NCI-H1436 treated with DMSO at 0.1 percent for 48 hours (cell line): ENCODE results near the gene PELI2.
"Not testable (repeated sequence)": the region's sequence is repeated elsewhere in the genome, so short reads cannot be mapped to it uniquely, and the experiment has no call there.

Experiments
- DNase-seq: peaks from one replicate; lab custom pipeline; 2025; lab: John Stamatoyannopoulos, UW

Gene PELI2

DNA sequence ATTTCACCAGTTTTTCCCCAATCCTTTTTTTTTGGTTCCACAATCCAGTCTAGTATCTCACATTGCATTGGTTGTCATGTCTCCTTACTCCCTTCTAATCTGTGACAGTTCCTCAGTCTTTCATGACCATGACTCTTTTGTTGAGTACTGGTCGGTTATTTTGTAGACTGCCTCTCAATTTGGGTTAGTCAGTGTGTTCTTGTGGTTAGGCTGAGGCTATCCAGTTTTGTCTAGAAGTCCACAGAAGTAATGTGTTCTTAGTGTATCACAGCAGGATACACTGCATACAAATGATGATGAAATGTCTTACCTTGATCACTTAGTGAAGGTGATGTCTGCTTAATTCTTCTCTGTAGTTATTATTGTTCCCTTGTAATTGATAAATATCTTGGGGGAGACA lies 24.8 kb downstream of the PELI2 start:
- no peak for DNase-seq

DNA sequence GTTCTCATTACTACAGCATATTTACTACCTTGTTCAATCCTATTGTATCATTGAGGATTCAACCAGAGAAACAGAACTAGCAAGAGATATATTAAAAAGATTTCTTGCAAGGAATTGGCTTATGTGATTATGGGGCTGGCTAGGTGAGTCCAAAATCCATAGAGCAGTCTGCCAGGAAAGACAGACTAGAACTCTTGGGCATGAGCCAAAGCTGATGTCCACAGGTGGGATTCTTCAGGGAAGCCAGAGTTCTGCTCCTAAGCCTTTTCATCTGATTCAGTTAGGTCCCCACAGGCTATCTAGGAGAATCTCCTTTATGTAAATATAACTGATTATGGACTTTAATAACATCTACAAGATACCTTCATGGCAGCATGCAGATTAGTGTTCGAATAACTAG lies 26.0 kb downstream of the PELI2 start:
- DNase-seq = no peak

DNA sequence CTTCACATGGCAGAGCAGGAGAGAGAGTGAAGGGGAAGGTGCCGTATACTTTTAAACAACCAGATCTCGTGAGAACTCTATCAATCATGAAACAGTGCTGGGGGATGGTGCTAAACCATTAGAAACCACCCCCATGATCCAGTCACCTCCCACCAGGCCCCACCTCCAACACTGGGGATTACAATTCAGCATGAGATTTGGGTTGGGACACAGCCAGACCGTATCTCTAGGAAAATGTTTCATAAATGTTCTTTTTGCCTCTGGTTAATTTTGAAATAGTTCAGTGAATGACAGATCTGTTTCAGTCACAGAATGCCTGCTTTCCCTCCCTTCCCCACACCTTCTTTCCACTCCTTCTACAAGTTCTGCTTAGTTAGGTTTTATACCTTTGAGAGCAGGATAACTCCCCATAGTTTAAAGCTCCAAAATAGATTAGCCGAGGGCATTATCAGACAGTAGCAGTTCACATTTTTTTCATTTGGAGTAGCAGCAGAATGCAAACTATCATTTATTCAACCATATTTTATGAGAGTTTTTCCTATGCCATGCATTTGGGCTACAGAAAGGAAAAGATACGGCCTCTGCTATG lies 27.1 kb downstream of the PELI2 start:
- no peak for DNase-seq

DNA sequence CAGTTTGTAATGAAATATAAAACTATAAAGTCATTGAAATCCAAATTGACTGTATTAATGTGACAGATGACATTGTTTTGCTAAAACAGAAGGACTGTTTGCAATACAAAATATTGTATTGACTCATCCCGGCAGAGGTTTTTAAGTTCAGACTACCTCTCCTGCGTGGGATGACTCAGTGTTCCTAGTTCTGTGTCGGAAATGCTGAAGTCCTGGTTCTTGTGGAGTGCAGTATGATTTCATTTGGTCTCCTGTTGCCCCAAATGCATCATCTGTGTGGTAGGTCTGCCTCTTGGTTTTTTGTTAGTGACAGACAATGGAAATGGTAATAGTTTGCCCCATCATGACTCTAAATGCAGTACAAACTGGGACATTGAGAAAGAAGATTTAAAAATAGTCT lies 27.8 kb downstream of the PELI2 start:
- no peak for DNase-seq

DNA sequence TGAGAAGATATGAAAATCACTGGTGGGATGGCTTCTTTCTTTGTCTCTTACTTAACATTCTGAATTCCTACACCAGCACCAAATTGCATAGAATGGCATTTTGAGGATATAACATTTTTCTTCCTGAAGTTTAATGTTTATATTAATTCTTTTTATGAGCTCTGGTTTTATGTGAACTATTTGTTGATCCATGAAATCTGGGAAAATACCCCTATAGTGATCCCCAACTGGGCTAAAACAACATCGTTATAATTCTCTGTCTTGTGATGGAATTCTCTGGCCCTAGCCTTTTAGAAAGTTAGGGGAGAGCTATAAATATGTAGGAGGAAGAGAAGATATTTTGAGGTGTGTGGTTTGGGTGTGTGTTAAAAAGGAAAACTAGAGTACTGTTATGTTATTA lies 29.2 kb downstream of the PELI2 start:
- no peak for DNase-seq

DNA sequence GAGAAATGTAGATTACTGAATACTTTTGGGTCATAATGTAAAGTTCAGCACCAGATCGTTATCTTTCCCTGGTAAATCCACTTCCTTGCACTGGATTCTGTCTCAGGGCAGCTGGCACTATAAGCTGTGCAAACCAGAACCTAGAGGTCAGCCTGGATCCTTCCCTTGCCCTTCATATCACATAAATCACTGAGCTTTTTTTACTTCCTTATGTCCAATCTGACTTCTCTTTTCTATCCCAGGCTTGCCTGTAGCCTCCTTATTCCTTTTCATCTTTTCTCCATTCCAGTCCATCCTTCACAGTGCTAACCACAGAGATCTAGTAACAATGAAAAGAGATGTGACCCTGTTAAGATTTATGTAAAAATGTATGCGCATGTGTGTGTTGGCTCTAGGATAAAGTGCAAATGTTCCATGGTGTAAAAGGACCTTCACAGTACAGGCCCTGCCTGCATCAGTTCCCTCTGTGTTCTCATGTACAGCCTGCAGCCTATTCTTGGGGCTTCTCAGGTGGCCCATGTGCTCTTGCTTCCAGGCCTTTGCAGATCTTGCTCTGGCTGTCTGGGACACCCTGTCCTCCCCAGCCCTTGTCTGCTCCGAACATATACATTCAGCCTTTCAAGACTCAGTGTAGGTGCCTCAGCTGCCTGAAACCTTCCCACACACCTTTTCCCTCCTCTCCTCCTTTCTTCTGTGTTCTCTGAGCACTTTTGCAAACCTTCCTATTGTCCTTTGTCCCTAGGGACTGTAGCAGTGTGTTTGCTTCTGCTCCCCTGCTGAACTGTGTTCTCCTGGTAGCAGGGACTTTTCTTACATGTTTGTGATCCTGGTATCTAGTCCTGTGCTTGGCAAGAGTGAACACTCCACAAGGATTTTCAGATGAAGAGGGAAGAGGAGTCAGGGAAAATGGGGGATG lies 30.0 kb downstream of the PELI2 start:
- DNase-seq = no peak

DNA sequence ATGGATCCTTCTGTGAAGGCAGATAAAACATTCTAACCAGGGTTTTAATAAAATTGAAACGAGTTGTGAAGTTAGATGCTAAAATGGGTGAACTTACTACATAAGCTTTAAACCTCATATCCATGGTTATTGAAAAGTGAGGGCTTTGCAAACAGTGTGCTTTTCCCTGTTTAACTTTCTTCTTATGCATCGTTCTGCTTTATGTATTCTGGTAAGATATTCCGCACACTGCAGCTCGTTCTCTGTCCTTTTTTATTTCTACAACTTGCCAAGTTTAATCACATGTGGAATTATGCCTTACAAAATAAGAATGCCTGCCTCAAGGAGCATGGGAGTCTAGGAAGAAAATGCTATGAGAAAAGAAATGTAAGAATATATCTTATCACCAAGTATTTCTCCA lies 30.9 kb downstream of the PELI2 start:
- no peak for DNase-seq

DNA sequence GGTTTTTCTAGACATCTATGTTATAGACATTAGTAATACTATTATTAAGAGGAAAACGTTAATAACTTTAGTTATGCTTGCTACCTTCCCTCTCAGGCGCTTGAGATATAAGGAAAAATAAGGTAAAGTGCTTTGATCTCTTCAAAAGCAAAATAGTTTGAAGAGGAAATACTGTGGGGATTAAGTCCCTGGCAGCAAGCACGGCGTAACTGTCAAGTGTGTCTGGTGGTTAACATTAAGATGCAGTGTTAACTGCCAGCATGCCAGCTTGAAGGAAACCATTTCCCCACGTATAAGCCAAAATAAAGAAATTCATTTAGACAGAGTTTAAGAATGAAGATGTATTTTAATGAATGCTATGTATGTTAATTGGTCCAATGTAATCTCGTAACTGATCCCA lies 31.8 kb downstream of the PELI2 start:
- no peak for DNase-seq

DNA sequence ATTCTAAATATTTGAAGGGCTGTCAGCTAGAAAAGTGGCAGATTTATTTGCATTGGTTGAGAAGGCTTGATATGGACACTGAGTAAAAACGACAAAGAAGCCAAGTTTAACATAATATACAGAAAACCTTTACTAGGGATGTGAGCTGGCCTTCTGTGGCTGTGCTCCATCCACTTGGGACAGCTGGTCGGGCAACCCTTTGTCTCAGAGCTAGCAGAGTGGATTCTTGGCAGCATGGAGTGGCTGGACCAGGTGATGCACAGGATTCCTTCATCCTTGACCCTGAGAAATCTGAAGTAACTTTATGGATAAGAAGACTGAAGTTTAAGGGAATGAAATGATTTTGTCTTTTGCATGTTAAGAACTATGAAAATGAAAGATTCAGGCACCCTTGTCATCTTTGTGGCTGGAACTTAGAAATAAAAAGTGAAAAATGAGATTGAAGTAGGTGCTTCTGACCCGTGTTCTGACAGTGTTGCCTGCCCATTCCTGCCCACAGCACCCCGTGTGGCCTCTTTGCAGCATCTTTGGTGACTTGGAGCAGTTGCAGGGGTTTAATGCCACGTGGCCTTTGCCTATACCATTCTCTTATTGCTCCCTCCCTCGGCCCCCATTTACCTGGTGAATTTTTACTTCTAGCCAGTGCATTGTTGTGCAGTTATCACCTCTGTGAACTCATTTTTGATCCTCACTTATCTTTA lies 32.6 kb downstream of the PELI2 start:
- no peak for DNase-seq

DNA sequence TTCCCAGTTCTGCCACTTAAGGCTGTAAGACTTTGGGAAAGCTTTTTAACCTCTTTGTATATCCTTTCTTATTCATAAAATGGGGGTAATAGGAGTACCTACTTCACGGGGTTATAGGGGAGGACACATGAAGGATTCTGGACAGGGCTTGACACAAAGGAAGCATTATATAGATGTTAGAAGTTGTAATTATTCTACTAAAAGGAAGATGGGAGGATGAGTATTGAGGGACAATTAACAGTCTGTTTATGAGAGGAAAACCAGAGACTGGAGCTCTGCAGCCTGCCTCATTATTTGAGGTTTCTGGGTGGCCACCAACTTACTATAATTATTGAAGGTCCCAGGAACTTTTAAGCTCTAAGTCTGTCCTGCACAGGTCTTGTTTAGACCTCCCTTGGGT lies 34.0 kb downstream of the PELI2 start:
- DNase-seq = no peak

DNA sequence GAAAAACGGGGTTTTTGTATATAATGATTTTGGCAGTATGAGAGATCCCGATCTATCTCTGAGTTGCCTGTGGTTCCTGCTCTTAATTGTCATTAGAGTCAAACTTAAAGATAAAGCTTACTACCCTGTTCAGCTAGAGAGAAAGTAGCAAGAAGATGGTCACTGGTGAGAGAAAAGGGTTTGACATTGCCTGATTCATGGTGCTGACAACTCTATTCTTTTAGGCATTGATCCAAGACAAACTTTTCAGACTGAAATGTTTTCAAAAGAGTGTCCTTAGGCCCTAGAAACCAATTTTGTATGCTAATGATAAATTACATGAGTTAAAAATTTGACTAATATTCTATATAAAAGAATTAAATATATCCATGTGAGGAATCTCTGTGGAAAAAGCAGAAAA lies 35.1 kb downstream of the PELI2 start:
- no peak for DNase-seq

DNA sequence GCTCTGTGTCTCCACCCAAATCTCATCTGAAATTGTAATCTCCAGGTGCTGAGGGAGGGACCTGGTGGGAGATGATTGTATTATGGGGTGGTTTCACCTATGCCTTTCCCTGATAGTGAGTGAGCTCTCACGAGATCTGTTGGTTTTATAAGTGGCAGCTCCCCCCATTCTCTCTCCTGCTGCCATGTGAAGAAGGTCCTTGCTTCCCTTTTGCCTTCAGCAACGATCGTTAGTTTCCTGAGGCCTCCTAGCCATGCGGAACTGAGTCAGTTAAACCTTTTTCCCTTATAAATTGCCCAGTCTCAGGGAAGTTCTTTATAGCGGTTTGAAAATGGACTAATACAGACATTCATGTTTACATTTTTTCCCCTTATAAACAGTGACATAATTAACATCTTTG lies 36.1 kb downstream of the PELI2 start:
- DNase-seq = no peak

DNA sequence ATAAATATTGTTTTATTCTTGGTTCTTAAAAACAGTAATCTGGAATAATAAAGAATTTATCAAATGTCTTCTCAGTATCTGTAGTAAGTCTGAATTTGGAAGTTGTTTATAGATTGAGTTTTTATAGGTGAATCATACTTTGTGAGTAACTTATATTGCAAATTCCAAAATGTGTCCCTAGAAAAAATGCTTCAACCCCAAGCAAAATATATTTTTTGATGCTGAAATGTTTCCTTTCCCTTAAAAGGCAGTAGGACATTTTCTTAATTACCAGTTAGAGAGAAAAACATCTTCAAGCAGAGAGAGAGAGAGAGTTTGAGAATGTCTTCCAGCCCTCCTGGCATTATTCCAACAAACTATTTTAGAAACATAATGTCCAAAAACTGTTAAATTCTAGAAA lies 37.9 kb downstream of the PELI2 start:
- DNase-seq = no peak

DNA sequence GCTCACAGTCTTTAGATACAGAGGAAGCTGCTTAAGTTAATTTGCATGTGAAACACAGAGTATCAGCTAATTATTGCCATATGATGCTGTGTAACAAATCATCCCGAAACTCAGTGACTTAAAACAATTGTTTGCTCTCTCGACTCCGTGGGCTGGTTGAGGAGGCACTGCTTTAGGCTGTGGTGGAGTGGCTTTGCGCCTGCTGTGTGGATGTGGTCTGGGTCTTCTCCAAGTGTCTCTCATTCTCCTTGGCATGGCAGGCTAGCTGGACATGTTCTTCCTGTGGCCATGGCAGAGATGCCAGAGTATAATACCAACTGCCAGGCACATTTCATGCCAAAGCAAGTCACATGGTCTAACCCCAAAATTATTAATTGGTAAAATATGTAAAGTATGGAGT lies 40.9 kb downstream of the PELI2 start:
- DNase-seq = no peak

DNA sequence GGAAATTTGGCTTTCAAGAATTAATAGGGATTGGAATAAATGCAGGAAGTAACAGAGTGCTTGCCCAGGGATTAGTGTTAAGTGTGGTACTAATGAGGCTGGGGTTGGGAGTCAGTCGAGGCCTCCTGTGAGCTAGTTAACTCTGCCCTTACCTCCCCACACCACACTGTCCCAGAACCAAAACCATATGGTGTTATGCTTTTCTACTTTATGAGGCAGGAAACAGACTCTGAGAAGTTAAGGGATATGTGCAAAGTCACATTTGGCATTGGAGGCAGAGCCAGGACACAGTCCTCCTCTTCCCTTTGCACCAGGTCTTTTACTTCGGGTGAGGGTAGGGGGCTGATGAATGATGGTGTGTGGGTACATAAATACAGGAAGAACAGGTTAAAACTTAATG lies 41.9 kb downstream of the PELI2 start:
- no peak for DNase-seq

DNA sequence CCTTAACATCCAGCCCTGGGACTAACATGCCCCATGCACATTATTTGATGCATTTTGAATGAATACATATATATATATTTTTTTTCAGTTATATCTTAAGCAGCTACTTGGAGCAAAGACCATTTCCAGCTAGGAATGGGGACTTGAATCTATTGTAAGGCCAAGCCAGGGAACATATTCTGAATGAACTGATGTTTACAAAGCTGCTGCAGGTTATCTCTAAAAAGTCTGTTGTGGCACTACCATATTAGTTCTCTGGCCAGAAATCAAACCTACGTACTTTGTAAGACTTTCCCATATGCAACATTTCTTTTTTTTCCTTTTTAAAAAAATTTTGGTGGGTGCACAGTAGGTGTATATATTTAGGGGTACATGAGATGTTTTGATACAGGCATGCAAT lies 43.4 kb downstream of the PELI2 start:
- no peak for DNase-seq

DNA sequence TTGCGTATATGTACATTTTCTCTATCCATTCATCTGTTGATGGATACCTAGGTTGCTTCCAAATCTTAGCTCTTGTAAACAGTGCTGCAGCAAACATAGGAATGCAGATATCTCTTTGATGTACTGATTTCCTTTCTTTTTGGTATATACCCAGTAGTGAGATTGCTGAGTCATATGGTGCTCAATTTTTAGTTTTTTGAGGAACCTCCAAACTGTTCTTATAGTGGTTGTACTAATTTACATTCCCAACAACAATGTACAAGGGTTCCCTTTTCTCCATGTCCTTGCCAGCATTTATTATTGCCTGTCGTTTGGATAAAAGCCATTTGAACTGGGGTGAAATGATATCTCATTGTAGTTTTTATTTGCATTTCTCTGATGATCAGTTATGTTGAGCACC lies 44.3 kb downstream of the PELI2 start:
- no peak for DNase-seq

DNA sequence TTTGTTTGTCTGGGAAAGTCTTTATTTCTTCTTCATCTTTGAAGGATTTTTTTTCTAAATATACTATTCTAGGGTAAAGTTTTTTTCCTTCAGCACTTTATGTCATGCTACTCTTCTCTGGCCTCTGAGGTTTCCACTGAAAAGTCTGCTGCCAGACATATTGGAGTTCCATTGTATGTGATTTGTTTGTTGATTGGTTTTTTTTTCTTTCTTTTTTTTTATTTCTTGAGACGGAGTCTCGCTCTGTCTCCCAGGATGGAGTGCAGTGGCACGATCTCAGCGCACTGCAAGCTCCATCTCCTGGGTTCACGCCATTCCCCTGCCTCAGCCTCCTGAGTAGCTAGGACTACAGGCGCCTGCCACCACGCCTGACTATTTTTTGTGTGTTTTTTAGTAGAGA lies 48.4 kb downstream of the PELI2 start:
- not testable (repeated sequence) for DNase-seq

DNA sequence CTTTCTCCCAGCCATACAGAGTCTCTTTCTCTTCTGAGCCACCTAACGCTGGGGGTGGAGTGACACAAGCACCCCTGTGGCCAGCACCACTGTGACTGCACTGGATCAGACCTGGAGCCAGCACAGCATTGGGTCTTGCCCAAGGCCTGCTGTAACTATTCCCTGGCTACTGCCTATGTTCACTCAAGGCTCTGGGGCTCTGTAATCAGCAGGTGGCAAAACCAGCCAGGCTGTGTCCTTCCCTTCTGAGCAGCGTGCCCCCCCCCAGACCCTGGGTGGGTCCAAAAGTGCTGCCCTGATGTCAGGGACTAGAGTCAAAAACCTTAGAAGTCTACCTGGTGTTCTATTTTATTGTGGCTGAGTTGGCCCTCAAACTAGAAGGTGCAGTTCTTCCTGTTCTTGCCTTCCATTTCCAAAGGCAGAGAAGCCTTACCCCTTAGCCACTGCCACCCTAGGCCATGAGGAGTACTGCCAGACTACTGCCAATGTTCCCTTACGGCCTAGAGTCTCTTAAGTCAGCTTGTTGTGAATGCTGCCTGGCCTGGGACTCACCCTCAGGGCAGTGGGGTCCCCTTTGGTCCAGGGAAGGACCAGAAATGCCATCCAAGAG lies 49.9 kb downstream of the PELI2 start:
- DNase-seq = no peak

DNA sequence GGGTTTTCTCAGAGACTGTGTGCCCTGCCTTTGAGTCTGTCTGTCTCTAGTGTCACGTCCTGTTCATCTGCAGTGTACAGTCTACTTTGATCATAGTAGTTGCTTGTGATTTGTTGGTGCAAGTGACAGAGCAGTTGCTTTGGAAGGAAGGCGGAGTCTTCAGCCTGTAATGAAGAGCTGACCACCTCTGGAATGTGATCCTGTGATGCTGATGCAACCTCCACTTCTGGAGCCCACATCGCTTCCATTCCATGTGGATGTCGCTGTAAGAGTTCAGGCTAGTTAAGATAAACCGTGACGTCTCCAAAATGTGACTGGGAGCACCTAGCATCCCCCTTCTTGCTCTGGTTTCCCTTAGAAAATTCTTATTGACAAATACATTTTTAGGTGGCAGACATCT lies 51.8 kb downstream of the PELI2 start:
- no peak for DNase-seq

DNA sequence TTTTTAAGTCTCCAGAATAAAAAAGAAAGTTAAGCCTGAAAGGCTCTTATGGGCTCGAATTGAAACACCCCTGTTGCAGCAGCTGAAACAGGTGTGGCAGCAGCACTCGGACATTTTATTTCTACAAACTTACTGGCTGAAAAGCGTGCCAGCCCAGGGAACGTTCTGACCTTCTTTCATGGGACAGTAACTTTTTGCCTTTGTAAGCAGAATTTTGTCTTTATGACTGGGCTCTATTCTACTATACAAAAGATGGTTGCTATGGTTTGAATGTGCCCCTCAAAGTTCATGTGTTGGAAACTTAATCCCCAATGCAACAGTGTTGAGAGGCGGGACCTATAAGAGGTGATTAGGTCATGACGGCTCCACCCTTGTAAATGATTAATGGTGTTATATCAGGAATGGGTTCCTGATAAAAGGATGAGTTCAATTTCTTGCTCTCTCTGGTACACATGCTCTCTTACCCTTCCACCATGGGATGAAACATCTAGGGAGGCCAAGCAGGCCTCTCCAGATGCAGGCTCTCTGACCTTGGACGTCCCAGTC lies 52.7 kb downstream of the PELI2 start:
- no peak for DNase-seq

DNA sequence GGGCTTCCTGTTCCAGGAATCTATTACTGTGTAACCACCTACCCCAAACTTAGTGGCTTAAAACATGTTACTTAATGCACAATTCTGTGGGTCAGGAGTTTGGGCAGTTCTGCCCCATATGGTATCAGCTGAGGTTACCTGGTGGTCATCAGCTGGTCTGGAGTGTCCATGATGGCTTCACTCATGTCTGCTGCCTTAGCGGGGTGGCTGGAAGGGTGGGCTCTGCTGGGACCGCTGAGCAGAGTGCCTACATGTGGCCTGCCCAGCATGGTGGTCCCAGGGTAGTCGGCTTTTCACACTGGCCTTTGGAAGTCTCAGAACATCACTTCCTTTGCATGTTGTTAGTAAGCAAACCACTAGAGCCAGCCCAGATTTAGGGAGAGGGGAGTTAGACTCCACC lies 53.9 kb downstream of the PELI2 start:
- DNase-seq = no peak

DNA sequence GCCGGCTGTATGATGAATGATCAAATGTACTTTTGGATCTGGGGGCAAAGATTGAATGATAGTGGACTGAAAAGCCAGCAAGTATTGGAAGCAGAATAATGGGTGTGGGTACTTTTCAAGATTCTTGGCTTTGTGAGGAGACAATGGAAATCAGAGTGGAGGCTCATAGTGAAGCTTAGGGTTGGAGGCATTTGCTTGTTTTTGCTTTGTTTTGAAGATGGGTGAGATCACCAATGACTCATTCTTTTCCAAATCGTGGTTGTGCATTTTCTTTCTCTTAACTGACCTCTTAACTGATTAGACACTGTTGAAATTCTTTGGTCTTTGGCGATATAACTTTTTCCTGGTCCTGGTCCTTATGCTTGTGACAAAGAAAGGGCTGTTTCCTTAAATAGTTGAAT lies 54.4 kb downstream of the PELI2 start:
- no peak for DNase-seq
